HepG2 (cell line): Measurements from ENCODE around the gene PCYOX1L. TPM values are rescaled to one million over a fixed set of nuclear protein-coding genes. Genes with fewer than 3 reads are reported as not detected.

Experiments
- HDAC2 ChIP-seq: sonication (generic); formaldehyde crosslinking; IDR thresholded peaks from 2 replicates; pipeline ENCODE4 v1.4.0; 2020; ENCODE audit warnings: missing genetic modification reagents
- HDAC6 ChIP-seq: fragments of 200-600 bp; sonication (generic); IDR thresholded peaks from 2 replicates; pipeline ENCODE4 v1.7.0; 2017; ENCODE audit warnings: mild to moderate bottlenecking, antibody characterized with exemption, low read length, low read depth
- HNRNPK ChIP-seq: fragments of 200-400 bp; formaldehyde crosslinking; IDR thresholded peaks from 2 replicates; pipeline ENCODE4 v1.6.1; 2018; ENCODE audit warnings: low read length, low read depth, moderate library complexity, mild to moderate bottlenecking; ENCODE audit not compliant: poor library complexity, severe bottlenecking
- HOXA5 ChIP-seq: sonication (generic); formaldehyde crosslinking; IDR thresholded peaks from 2 replicates; pipeline ENCODE4 v1.4.0; 2020; ENCODE audit warnings: missing genetic modification reagents
- NFKBIZ ChIP-seq: IDR thresholded peaks from 2 replicates; pipeline ENCODE4 v1.6.1; 2018; ENCODE audit warnings: missing genetic modification reagents, missing compliant biosample characterization
- RBFOX2 ChIP-seq: fragments of 200-400 bp; formaldehyde crosslinking; IDR thresholded peaks from 2 replicates; pipeline ENCODE4 v1.6.1; 2017; ENCODE audit warnings: low read depth, mild to moderate bottlenecking, low read length
- RBM39 ChIP-seq: fragments of 200-400 bp; formaldehyde crosslinking; IDR thresholded peaks from one replicate; pipeline ENCODE4 v1.6.1; 2018; ENCODE audit warnings: antibody characterized with exemption, mild to moderate bottlenecking, low read depth, low read length; ENCODE audit not compliant: poor library complexity, severe bottlenecking
- SP4 ChIP-seq: sonication (generic); formaldehyde crosslinking; IDR thresholded peaks from 2 replicates; pipeline ENCODE4 v1.8.1; 2023; ENCODE audit warnings: mild to moderate bottlenecking, missing genetic modification reagents
- ZEB1 ChIP-seq: IDR thresholded peaks from 2 replicates; pipeline ENCODE4 v1.6.1; 2012; ENCODE audit warnings: mild to moderate bottlenecking, low read depth, inconsistent platforms; ENCODE audit not compliant: insufficient replicate concordance
- ZNF441 ChIP-seq: sonication (generic); formaldehyde crosslinking; IDR thresholded peaks from 2 replicates; pipeline ENCODE4 v1.7.0; 2021; ENCODE audit warnings: missing genetic modification reagents, borderline replicate concordance
- ZNF589 ChIP-seq: sonication (generic); formaldehyde crosslinking; conservative IDR thresholded peaks from 2 replicates; pipeline ENCODE4 v1.8.0; 2022; ENCODE audit warnings: mild to moderate bottlenecking, moderate library complexity, missing genetic modification reagents
- ZNF7 ChIP-seq: IDR thresholded peaks from 2 replicates; pipeline ENCODE4 v1.6.1; 2016; ENCODE audit warnings: missing biosample characterization, missing genetic modification reagents
- ZNF747 ChIP-seq: sonication (generic); formaldehyde crosslinking; IDR thresholded peaks from 2 replicates; pipeline ENCODE4 v1.8.1; 2023; ENCODE audit warnings: missing genetic modification reagents, mild to moderate bottlenecking, borderline replicate concordance
- polyA plus RNA-seq, 8 experiments: library from polyadenylated mRNA; depleted of rRNA in 3 of 8; stranded (reverse) in 7 of 8; unstranded in 1 of 8; fragments of >200 nt; fragmentation: Illumina TruSeq in 4 of 8; extraction: Trizol in 4 of 8; gene quantifications; 2 replicates each; pipeline versions ENCODE4 v1.2.1 to v1.2.3, GENCODE V29; 2011 to 2016; ENCODE audit warnings: low read depth in 4 of 8, missing spikeins in 1 of 8, mixed read lengths in 1 of 8; ENCODE audit not compliant: insufficient read depth in 1 of 8
- total RNA-seq, 5 experiments: library from RNA; depleted of rRNA; stranded (reverse); fragments of >200 nt; fragmentation: Illumina TruSeq; extraction: Trizol; gene quantifications; 2 replicates each; pipeline ENCODE4 v1.2.3, GENCODE V29; 2016; ENCODE audit warnings: low read depth in 1 of 5
- TF ChIP-seq, protein P1 (sequence below): sonication (generic); formaldehyde crosslinking; conservative IDR thresholded peaks from 2 replicates; pipeline ENCODE4 v1.4.0; 2020; ENCODE audit warnings: missing genetic modification reagents
- TF ChIP-seq, protein P2 (sequence below): sonication (generic); formaldehyde crosslinking; IDR thresholded peaks from 2 replicates; pipeline ENCODE4 v1.4.0; 2020; ENCODE audit warnings: missing genetic modification reagents
- TF ChIP-seq, protein P3 (sequence below): sonication (generic); formaldehyde crosslinking; IDR thresholded peaks from 2 replicates; pipeline ENCODE4 v1.4.0; 2020; ENCODE audit warnings: mild to moderate bottlenecking, missing genetic modification reagents
- TF ChIP-seq, protein P4 (sequence below): sonication (generic); formaldehyde crosslinking; IDR thresholded peaks from 2 replicates; pipeline ENCODE4 v1.4.0; 2020; ENCODE audit warnings: mild to moderate bottlenecking, missing genetic modification reagents
- TF ChIP-seq, protein P5 (sequence below): sonication (generic); formaldehyde crosslinking; IDR thresholded peaks from 2 replicates; pipeline ENCODE4 v1.4.0; 2020; ENCODE audit warnings: missing genetic modification reagents

PCYOX1L gene
- total and polyA plus RNA-seq, 2 of the 13 experiments (the other 11 are each of a cell fraction or from before 2014, with no cell fraction given), result 1.00 to 3.7 TPM

DNA sequence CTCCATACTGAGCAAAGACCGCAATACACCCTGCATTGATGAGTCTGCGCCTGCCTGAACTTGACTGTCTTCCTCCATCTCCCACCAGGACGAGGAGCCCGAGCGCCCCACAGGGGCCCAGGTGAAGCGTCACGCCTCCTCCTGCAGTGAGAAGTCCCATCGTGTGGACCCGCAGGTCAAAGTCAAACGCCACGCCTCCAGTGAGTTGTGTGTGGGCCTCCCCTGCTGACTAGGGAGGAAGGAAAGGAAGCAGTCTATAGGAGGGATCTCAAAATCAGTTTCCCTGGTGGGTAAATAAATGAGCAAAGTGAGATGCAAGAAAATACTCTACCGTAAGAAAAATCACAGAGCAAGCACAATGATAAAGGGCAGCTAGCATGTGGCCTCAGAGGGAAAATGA is 35.3 kb upstream of the PCYOX1L start (continued):
- TF ChIP-seq, protein P1, sequence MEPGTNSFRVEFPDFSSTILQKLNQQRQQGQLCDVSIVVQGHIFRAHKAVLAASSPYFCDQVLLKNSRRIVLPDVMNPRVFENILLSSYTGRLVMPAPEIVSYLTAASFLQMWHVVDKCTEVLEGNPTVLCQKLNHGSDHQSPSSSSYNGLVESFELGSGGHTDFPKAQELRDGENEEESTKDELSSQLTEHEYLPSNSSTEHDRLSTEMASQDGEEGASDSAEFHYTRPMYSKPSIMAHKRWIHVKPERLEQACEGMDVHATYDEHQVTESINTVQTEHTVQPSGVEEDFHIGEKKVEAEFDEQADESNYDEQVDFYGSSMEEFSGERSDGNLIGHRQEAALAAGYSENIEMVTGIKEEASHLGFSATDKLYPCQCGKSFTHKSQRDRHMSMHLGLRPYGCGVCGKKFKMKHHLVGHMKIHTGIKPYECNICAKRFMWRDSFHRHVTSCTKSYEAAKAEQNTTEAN (CRISPR knock-in tag), result no peak
- TF ChIP-seq RBFOX2 (no peak), HDAC2 (peak; percentile 86; the same call in 1 of the 2 replicates), HOXA5 (no peak), ZNF7 (CRISPR knock-in tag) (0 out of 2 replicates have a peak, but pooled peaks have one; percentile 14), SP4 (CRISPR knock-in tag) (no peak), HNRNPK (no peak), NFKBIZ (CRISPR knock-in tag) (no peak), RBM39 (no peak), ZNF589 (CRISPR knock-in tag) (no peak), ZNF441 (CRISPR knock-in tag) (no peak), ZEB1 (peak; percentile 52), HDAC6 (no peak), ZNF747 (CRISPR knock-in tag) (no peak)
- TF ChIP-seq, protein P2, sequence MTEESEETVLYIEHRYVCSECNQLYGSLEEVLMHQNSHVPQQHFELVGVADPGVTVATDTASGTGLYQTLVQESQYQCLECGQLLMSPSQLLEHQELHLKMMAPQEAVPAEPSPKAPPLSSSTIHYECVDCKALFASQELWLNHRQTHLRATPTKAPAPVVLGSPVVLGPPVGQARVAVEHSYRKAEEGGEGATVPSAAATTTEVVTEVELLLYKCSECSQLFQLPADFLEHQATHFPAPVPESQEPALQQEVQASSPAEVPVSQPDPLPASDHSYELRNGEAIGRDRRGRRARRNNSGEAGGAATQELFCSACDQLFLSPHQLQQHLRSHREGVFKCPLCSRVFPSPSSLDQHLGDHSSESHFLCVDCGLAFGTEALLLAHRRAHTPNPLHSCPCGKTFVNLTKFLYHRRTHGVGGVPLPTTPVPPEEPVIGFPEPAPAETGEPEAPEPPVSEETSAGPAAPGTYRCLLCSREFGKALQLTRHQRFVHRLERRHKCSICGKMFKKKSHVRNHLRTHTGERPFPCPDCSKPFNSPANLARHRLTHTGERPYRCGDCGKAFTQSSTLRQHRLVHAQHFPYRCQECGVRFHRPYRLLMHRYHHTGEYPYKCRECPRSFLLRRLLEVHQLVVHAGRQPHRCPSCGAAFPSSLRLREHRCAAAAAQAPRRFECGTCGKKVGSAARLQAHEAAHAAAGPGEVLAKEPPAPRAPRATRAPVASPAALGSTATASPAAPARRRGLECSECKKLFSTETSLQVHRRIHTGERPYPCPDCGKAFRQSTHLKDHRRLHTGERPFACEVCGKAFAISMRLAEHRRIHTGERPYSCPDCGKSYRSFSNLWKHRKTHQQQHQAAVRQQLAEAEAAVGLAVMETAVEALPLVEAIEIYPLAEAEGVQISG (CRISPR knock-in tag), result peak; percentile 46; the same call in 1 of the 2 replicates
- TF ChIP-seq, protein P3, sequence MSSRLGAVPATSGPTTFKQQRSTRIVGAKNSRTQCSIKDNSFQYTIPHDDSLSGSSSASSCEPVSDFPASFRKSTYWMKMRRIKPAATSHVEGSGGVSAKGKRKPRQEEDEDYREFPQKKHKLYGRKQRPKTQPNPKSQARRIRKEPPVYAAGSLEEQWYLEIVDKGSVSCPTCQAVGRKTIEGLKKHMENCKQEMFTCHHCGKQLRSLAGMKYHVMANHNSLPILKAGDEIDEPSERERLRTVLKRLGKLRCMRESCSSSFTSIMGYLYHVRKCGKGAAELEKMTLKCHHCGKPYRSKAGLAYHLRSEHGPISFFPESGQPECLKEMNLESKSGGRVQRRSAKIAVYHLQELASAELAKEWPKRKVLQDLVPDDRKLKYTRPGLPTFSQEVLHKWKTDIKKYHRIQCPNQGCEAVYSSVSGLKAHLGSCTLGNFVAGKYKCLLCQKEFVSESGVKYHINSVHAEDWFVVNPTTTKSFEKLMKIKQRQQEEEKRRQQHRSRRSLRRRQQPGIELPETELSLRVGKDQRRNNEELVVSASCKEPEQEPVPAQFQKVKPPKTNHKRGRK (CRISPR knock-in tag), result no peak
- TF ChIP-seq, protein P4, sequence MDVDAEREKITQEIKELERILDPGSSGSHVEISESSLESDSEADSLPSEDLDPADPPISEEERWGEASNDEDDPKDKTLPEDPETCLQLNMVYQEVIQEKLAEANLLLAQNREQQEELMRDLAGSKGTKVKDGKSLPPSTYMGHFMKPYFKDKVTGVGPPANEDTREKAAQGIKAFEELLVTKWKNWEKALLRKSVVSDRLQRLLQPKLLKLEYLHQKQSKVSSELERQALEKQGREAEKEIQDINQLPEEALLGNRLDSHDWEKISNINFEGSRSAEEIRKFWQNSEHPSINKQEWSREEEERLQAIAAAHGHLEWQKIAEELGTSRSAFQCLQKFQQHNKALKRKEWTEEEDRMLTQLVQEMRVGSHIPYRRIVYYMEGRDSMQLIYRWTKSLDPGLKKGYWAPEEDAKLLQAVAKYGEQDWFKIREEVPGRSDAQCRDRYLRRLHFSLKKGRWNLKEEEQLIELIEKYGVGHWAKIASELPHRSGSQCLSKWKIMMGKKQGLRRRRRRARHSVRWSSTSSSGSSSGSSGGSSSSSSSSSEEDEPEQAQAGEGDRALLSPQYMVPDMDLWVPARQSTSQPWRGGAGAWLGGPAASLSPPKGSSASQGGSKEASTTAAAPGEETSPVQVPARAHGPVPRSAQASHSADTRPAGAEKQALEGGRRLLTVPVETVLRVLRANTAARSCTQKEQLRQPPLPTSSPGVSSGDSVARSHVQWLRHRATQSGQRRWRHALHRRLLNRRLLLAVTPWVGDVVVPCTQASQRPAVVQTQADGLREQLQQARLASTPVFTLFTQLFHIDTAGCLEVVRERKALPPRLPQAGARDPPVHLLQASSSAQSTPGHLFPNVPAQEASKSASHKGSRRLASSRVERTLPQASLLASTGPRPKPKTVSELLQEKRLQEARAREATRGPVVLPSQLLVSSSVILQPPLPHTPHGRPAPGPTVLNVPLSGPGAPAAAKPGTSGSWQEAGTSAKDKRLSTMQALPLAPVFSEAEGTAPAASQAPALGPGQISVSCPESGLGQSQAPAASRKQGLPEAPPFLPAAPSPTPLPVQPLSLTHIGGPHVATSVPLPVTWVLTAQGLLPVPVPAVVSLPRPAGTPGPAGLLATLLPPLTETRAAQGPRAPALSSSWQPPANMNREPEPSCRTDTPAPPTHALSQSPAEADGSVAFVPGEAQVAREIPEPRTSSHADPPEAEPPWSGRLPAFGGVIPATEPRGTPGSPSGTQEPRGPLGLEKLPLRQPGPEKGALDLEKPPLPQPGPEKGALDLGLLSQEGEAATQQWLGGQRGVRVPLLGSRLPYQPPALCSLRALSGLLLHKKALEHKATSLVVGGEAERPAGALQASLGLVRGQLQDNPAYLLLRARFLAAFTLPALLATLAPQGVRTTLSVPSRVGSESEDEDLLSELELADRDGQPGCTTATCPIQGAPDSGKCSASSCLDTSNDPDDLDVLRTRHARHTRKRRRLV (CRISPR knock-in tag), result no peak
- TF ChIP-seq, protein P5, sequence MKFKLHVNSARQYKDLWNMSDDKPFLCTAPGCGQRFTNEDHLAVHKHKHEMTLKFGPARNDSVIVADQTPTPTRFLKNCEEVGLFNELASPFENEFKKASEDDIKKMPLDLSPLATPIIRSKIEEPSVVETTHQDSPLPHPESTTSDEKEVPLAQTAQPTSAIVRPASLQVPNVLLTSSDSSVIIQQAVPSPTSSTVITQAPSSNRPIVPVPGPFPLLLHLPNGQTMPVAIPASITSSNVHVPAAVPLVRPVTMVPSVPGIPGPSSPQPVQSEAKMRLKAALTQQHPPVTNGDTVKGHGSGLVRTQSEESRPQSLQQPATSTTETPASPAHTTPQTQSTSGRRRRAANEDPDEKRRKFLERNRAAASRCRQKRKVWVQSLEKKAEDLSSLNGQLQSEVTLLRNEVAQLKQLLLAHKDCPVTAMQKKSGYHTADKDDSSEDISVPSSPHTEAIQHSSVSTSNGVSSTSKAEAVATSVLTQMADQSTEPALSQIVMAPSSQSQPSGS, result 0 out of 2 replicates have a peak, but pooled peaks have one; percentile 35
